ENCODE data around the gene LRRTM3.

LRRTM3 gene

DNA sequence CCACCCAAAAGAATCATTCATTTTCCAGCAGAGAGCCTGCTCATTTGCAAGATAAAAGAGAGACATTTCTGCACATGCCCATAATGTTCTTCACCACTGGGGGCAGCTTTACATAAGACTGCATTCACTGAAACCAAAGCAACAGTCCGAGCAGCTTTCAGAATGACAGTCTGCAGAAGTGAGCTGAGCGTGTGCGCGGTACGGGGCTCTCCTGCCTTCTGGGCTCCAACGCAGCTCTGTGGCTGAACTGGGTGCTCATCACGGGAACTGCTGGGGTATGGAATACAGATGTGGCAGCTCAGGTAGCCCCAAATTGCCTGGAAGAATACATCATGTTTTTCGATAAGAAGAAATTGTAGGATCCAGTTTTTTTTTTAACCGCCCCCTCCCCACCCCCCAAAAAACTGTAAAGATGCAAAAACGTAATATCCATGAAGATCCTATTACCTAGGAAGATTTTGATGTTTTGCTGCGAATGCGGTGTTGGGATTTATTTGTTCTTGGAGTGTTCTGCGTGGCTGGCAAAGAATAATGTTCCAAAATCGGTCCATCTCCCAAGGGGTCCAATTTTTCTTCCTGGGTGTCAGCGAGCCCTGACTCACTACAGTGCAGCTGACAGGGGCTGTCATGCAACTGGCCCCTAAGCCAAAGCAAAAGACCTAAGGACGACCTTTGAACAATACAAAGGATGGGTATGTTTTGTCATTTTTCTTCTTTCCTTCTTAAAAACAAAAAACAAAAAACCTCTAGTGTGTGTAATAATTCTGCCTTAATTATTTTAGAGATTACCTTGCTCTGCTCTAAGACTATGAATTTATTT, at the start of gene LRRTM3:
Gene LRRTM3, plus strand, starts transcription at position 141 of the 820 bp plus-strand sequence.
- DNase-seq = peak; percentile 34

DNA sequence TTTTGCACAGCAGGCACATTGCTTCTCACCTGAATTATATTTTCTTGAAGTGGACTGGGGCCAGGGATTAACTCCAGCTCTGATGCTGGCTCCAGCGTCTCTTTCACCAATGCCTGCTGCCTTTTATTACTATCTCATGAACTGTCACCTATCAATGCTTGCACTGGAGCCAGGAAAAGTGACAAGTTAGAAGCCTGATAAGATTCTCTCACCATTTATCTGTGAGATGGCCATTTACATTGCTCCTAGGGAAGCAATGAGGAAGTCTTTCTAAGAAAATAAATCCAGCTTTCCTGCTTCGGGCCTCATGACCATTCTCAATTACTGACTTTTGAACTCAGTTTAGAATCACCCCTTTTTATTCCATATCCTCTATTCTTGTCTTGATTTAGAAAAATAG, 48.5 kb upstream of the LRRTM3 start:
- no peak for DNase-seq

DNA sequence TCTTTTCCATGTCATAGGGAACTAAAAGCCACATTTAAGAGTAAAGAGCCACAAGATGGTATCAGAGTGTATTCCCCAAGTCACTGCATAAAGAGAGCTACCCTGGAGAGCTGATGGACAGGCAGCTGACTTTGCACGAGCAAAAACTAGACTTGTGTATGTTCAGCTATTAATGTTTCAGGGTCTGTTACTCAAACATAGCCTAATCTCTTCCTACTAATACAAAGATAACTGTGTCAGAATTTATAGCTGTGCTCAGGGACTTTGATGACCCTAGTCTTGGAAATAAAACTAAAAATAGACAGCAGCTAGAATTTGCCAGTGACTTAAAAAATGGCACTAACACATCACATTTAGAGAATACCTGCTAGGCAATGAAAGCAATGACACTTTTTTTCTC, 45.5 kb upstream of the LRRTM3 start:
- DNase-seq = no peak

DNA sequence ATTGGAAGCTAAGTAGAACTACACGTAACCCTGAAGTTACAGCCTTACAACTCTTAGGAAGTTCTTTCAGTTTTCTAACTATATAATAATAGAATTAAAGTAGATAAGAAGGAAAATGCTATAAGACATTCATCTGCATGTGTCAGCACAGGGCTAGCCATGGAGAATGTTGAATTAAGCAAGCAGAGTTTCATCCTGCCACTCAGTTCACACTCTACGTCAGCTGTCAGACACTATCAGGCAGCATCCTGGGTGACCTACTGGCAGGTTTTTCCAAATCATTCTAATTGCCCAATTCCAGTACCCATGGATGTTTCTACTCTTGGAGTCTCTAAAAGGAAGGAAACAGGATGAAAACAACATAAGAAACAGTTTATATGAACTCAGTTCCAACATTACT, 45.0 kb upstream of the LRRTM3 start:
- no peak for DNase-seq

DNA sequence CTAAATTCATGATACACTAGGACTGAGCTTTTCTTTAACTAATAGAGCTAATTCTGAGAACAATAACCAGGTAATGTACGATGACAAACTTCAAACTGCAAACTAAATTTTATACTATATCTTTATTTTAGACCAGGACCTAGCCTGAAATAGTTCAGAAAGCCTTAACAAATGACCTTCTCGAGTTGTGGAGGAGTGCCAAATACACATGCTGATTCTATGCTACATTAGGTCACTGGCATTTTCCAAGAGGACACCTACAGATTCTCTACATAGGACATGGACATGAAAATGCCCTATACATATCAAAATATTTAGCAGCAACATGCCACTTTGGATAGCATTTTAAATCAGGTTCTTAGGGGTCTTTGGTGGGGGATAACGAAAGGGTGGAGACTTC, 44.0 kb upstream of the LRRTM3 start:
- no peak for DNase-seq

DNA sequence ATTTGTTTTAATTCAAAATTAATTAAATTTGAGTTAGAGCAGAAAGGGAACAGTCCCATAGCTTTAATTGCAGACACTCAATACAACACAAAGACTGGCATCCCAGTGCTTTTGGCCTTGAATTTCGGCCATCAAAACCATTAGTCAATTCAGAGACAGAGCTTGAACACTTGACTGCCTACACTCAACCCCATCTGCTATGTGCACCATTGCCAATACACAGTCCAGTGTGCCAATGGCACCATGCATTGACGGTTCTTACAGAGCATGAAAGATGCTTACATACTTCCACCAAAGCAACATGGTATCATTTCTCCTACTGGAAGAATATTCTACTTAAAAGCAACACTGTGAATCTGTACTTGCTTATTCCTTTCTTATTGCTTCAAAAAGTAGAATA, 43.6 kb upstream of the LRRTM3 start:
- no peak for DNase-seq

DNA sequence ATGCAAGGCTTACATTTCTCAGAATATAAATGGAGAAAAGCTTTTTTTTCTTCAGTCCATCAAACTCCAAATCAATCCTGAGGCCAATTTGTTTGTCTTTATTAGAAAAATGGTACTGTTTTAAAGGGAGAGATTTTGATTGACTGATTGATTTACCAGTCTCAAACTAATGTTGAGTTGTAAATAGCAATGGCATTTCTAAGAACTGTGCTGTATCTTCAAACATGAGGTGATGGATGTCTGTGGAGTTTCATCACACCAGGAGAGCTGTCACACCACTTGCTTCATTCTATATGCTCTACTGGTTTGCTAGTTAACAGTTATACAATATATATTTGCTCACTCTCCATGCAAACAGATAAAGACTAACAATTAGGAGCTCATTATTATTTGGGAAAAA, 39.0 kb upstream of the LRRTM3 start:
- DNase-seq = no peak

DNA sequence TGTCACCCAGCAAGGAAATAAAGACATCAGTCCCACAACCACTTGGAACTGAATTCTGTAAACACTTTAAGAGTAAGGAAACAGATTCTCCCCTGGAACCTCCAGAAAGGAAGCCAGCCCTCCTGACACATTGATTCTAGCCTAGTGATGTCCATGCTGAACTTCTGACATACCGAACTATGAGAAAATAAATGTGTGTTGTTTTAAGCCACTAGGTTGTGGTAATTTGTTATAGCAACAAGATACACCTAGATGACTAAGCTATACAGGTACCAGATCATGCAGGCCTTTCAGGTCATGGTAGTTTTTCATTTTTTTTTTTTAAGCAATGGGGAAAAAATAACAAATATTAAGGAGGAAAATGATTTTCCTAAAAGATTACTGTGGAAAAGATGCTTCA, 37.6 kb upstream of the LRRTM3 start:
- DNase-seq = no peak

DNA sequence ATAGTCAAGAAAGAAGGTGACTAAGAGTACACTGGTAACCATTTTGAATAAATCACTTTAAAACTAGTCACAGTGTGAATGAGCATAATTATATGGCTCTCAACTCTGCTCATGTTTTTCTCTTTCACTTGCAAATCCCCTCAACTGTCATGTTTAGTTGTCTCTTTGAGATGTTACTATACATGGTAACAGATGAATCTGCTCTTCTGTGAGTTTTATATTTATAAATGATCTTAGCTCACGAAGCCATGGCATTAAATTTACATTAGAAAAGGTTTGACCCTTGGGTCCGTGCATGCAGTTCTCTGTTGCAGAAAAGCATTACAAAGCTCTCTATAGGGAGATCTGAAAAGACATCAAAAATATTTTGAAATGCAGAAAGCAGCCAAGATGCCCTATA, 33.0 kb upstream of the LRRTM3 start:
- no peak for DNase-seq

DNA sequence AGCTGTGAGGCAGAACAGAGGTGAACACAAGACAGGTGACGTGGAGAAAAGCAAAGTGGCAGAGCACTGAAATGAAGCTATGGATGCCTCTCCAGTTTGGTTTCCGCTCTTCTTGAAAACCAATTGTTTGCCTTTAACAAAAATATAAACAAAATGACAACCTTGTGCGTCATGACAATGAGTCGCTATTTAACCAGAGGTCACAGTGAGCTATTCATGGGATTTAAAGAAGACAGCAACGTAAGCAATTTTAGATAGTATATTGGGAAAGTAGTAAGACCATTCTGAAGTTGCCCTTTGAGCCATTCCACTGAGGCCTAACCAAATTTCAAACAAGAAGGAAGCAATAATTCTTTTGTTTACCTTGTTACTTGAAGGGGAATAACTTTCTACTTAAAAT, 15.2 kb upstream of the LRRTM3 start:
- DNase-seq = no peak

DNA sequence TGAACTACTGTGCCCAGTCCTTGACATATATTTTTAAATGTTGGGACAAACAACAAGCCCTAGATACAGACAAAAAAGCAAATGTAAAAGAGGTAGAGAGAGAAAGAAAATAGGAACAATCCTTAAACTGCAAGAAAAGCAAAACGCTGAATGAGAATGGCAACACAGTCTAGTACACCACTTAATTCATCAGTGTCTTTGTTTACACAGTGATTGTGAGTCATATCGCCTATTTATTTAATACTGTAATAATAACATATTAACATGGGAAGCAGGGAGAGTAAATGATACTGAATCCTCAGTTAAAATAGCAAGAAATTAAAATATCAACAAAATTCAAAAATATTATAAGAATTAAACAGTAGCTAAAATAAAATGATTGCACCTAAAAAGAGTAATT, 9.8 kb upstream of the LRRTM3 start:
- no peak for DNase-seq

DNA sequence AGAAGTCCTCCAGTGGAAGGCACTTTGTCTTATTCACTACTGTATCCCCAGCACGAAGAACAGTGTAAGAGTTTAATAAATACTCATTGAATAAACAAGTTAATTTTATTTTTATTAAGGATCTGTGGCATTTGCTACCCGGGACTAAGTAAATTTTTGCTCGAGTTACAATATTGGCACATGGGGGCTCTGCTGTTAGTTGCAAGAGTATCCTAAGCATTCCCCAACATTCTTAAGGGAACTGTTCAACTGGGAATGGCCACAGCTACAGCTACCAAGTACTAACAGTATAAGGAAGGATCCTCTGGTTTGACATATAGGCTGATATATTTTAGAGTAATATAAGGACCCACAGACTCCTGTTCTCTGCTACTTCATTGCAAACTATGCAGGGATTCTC, 8.7 kb upstream of the LRRTM3 start:
- DNase-seq = no peak

DNA sequence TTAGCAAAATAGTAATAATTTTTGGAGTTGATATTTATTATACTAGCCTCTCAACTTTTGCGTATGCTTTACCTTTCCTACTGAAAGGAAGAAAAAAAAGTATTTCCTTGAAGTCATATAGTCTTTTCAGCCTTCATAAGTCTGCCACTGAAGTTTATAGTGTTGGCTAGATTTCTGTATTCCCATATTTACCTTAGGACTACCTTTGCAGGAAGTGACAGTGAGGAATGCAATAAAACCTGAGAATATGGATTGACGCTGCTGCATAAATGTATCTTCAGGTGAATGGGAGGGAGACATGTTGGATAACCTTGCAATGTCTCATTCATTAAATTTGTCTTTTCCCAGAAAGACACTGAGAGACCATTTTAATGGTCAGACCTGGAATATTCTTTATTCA, 6.6 kb upstream of the LRRTM3 start:
- DNase-seq = no peak

DNA sequence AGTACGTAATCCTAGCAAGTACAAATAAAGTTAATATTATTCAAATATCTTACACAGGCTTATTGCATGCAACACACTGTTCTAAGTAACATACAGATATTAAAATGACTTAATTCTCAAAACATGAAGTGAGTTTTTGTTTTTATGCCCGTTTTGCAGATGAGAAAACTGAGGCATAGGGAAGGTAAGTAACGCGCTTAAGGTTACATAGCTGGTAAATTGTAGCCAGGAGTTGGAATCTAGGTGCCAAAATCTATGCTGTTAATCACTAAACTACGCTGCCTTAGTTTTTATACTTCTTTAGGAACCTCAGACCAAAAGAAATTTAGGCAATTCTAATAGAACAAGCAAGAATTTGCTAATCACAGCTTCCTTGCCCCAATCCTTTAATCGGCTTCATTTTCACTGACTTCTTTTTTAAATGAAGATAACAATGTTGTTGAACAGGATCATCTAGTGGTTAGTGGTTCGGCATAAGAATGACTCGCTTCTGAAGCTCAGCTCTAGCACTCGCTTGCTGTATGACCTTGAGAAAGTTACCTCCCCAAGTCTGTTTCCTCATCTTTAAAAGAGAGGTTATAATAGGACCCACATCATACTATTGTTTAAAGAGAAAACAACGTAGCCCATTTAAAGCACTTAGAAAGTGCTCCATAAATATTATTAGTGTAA, 1.0 kb upstream of the LRRTM3 start:
- DNase-seq = no peak

DNA sequence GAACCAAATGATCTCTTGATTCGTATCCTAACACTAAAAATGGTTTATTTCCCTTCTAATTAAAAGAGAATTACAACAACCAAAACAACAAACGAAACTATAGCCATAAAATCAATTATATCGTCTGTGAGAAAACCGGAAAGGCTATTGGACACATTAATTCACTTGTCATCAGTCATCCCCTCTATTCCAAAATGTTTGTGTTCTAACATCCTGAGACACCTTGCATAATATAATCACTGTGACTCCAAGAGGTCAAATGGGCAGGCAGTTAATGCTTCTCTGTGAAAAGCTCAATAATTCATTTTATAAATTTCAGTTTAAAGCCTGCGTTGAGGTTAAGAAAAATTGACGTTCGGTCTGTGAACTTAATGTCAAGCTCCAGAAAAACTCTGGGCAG, 463 bp upstream of the LRRTM3 start:
- DNase-seq = no peak

DNA sequence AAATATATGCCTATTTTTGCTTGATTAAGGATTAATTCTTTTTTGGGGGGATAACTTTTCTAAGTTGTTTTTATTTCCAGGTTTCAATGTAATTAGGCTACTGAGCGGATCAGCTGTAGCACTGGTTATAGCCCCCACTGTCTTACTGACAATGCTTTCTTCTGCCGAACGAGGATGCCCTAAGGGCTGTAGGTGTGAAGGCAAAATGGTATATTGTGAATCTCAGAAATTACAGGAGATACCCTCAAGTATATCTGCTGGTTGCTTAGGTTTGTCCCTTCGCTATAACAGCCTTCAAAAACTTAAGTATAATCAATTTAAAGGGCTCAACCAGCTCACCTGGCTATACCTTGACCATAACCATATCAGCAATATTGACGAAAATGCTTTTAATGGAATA, 1.0 kb downstream of the LRRTM3 start:
- DNase-seq = no peak

DNA sequence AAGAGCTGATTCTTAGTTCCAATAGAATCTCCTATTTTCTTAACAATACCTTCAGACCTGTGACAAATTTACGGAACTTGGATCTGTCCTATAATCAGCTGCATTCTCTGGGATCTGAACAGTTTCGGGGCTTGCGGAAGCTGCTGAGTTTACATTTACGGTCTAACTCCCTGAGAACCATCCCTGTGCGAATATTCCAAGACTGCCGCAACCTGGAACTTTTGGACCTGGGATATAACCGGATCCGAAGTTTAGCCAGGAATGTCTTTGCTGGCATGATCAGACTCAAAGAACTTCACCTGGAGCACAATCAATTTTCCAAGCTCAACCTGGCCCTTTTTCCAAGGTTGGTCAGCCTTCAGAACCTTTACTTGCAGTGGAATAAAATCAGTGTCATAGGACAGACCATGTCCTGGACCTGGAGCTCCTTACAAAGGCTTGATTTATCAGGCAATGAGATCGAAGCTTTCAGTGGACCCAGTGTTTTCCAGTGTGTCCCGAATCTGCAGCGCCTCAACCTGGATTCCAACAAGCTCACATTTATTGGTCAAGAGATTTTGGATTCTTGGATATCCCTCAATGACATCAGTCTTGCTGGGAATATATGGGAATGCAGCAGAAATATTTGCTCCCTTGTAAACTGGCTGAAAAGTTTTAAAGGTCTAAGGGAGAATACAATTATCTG, 1.6 kb downstream of the LRRTM3 start:
- no peak for DNase-seq

DNA sequence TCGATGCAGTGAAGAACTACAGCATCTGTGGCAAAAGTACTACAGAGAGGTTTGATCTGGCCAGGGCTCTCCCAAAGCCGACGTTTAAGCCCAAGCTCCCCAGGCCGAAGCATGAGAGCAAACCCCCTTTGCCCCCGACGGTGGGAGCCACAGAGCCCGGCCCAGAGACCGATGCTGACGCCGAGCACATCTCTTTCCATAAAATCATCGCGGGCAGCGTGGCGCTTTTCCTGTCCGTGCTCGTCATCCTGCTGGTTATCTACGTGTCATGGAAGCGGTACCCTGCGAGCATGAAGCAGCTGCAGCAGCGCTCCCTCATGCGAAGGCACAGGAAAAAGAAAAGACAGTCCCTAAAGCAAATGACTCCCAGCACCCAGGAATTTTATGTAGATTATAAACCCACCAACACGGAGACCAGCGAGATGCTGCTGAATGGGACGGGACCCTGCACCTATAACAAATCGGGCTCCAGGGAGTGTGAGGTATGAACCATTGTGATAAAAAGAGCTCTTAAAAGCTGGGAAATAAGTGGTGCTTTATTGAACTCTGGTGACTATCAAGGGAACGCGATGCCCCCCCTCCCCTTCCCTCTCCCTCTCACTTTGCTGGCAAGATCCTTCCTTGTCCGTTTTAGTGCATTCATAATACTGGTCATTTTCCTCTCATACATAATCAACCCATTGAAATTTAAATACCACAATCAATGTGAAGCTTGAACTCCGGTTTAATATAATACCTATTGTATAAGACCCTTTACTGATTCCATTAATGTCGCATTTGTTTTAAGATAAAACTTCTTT, 2.3 kb downstream of the LRRTM3 start:
- no peak for DNase-seq

DNA sequence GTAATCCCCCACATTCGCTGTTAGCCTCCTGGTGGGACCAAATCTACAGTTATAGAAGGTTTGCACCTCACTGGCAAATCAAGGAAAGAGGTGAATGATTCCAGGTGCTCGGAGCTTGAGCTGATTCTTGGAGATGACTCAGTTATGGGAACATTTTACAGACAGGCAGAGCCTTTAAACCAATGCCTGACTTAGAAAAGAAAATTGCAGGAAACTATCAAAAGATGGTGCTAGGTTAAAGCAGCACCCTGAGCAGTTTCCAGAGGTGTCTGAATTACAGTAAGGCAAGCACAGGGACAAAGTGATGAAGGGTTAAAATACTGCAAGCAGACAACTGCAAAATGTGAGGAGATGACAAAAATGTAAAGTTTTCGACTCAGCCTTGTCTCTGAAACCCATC, 2.9 kb downstream of the LRRTM3 start:
- no peak for DNase-seq

DNA sequence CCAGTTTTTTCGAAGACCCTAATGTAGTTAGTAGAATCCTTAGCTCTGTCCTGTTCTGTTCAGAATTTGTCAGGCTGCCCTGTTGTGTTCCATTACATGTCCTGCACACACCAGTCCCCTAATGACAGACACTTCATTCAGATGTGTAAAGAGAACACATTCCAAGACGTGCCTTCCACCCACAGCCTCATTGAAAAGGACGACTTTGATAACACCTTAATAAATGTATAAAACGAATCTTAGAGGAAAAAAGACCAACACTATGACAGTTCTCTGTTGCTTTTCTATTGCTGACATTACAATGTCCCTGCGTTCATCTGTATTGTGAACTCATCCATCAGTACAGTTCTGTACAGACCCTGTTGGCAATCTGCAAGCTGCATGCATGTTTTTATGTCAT, 3.5 kb downstream of the LRRTM3 start:
- no peak for DNase-seq

DNA sequence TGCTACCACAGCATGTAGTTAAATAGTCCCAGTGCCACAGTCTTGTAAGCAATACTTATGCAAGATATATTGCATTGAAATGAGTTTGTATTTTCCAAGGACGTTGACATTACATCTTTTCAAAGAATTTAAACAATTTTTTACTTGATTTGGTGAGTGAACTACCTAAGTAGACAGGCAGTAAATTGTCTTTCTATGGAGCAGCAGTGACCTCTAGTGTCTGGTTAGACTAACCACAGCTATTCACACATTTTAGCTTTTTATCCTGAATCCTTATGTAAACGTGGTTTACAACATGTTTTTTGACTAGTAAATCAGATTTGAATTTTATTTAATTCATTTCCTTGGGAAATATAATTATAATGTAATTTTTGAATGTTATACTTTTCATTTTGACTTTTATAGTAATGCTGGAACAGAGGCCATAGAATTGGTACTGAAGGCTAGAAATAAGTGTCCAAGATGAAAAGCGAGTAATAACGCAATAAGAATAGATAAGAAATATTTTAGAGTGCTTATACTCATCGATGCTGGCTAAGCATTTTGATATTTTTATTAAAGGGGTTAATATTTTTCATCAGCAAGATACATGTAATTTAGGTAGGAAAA, 5.6 kb downstream of the LRRTM3 start:
- peak; percentile 24 for DNase-seq

DNA sequence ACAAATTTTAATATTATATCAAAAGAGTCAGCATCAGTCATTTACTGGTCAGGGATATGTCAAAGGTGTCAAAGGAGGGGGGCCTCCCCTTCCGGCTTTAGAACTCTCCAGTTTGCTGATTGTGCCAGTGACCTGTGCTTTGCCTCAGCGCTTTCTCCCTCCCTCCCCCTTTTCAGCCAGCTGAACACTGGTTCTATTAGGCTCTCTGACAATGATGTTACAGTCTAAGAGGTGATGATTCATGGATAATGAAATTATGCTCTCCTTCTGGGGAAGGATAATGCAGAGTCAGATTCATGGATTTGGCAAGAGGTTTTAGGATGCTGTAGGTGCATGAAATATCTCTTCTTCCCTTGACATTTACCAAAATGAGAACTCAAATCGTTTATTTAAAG, 6.1 kb downstream of the LRRTM3 start:
- no peak for DNase-seq

DNA sequence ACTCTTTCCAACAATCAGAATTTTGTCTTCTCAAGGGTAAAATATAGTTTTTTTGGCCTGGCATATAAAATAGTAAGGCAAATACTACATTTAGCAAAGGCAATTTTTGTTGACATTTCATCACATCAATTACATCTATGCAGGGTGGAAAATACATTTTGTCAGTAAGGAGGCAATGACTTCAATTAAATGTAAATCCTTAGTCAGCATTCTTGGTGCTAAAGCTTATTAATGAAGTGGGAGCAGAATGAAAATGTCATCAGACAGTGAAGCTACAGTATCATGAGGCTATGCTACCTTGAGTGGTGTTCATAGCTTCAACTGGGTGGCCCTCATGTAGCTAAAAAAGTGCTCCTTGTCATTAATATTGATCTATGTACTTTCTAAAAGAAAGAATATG, 8.9 kb downstream of the LRRTM3 start:
- no peak for DNase-seq

Data from NCI-H1436 (cell line).